GM03348 (cell line): ENCODE measurements around the gene CAMTA2.

Experiments
- DNase-seq: peaks from one replicate; pipeline ENCODE4 v3.0.0; 2012; ENCODE audit warnings: low spot score

The CAMTA2 gene

GRCh38 chr17:4999430-5000093 lies 12.1 kb upstream of the CAMTA2 start:
- no peak for DNase-seq

DNA sequence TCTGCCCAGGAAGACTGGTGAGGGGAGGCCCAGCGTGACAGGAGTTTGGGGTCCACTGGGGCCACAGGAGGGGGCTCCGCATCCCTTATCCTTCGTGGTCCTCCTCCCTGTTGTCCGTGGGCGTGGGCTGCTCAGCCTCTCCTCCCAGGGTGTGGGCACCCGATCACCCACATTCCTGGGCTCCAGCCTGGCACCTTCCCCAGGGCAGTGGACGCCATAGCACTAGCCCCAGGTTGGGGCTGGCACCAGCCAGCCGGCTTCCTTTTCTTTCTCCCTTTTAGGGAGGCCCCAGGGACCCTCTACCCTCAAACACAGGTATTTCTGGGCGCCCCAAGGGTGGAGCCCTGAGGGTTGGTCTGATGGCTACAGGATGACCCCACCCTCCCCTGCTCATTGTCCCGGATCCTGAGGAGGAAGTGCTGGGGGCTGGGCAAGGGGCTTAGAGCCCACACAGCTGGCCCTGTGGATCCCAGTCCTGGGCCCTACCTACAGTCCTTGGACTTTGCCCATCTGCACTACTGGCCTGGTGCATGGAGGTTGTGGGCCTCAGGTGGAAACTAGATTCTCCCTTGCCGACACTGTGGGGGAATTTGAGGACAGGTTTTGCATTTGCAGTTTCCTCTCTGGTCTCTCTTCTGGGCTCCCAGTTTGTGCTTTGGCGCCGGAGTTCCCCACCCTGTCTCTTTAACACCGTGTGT lies 11.4 kb upstream of the CAMTA2 start:
- DNase-seq: peak; percentile 63

GRCh38 chr17:4998027-4998731 lies 10.7 kb upstream of the CAMTA2 start:
- DNase-seq: no peak

DNA sequence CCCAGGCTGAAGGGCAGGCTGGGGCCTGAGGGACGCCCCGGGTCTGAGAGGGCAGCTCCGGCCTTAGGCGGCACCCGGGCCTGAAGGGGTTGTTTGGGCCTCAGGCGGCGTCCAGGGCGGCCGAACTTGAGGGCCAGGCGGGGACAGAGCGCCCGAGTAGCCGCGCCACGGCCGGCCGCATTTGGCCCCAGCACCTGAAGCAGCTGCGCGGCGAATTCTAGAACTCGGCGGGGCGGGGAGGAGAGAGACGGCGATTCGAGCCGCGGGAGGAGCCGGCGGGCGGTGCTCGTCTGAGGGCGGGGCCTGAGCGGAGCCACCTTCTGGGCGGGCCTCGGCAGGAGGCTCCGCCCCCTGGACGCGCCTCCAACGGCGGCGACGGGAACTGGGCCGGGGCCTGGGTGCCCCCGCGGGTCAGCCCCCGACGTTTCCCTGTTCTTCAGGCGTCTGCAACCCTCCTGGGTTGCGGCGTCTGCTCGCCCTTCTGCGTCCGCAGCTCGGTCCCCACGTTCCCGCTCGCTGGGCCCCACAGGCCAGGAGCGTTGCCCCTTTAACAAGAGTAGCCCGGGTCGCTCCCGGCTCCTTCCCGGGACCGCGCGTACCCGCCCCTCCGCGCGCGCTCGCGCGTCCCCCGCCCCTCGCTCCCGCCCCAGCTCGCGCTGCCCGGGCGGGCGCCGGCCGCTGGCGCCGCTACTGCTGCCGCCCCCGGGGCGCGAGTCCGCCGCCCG lies 10.0 kb upstream of the CAMTA2 start, which contains the start of the genes INCA1 and KIF1C:
Gene INCA1 (minus strand): TSS at position 221 of the 725 bp plus-strand sequence. CDS start 3,085 bp downstream, outside the sequence.
Gene KIF1C (plus strand): TSS at position 649 of the 725 bp plus-strand sequence. CDS start 2,297 bp downstream, outside the sequence.
- DNase-seq: peak; percentile 99

DNA sequence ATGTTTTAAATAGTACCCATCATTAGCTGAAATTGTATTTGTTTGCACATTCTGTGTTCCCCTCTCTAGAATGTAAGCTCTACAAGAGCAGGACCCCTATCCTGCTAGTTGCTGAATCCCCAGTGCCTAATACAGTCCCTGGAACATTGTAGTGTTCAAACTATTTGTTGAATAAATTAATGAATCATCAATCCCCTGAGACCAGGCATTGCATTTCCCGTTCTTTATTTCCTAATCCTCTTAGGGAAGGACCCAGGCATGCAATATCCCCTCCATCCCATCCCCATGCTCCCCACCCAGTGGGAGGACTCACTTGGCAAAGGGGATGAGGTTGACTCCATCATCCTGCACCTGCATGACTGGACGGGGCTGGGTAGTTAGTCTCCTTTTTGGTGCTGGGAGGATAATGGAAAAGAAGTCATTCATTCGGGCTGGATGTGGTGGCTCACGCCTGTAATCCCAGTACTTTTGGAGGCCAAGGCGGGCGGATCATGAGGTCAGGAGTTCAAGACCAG lies 6.7 kb upstream of the CAMTA2 start:
- DNase-seq: no peak

DNA sequence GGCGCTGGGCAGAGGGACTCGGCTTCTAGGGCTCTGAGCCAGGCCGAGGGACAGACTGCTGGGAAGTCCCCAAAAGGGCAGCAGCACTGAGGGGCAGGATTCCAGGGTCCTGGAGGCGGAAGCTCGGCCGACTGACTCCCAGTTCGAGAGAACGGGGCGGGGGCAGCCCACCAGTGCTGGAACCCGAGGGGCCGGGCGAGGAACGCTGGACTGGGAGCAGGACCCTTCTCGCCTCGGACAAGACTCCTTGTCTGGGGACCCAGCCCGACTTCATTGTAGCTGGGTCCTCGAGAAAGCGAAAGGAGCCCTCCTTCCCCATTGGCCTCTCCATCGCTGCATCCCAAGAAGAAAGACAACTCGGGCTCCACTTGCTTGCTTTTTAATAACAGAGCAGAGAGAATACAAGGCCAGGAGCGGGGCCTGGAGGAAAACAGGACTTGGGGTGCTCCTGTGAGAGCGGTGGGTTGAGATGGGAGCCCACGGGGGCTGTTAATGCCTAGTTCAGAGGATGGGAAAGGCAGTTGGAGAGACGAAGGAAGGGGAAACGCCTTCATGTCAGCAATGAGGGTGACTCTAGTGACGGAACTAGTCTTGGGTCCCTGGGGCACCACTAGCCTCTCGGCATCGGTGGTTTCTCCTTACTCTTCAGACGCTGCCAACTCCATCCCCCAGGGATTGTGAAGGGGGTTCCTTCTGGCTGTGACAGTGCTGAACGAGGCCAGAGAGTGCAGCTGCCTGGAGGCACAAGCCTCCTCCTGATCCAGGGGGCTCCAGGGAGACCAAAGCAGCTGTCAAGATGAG lies 492 bp upstream of the CAMTA2 start:
- DNase-seq: peak; percentile 20

GRCh38 chr17:4986403-4986802 lies 1.1 kb downstream of the CAMTA2 start:
- peak; percentile 36 for DNase-seq

- no peak for DNase-seq
These were observed 5.2 kb downstream of the CAMTA2 start for GRCh38 chr17:4982305-4982704.

GRCh38 chr17:4980644-4981216 lies 6.7 kb downstream of the CAMTA2 start:
- peak; percentile 69 for DNase-seq

- DNase-seq: no peak
These were observed 8.7 kb downstream of the CAMTA2 start for GRCh38 chr17:4978726-4979125.

DNA sequence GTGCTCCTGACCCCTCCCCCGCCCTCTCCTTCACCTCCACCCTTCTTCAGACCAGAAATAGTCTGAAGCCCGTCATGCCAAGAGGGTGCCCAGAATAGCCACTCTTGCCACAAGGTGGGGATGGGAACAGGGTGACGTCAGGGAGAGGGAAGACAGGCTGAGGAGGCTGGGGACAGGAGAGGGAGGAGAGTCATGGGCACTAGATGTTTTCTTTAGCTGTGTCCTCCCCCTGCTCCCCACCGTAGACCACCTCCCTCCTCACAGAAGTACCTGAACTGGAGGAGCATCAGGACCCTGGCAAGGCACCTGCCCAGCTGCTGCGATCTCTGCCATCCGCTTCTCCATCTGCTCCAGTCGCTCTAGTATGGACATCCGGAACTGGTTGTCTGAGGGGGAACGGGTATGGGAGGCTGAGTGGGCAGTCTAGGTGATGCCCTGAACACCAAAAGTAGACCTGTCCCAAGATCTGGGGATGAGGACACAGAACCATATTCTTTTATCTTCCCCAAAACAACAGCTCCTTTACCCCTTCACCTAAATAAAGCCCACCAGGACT lies 13.3 kb downstream of the CAMTA2 start:
- DNase-seq: no peak

DNA sequence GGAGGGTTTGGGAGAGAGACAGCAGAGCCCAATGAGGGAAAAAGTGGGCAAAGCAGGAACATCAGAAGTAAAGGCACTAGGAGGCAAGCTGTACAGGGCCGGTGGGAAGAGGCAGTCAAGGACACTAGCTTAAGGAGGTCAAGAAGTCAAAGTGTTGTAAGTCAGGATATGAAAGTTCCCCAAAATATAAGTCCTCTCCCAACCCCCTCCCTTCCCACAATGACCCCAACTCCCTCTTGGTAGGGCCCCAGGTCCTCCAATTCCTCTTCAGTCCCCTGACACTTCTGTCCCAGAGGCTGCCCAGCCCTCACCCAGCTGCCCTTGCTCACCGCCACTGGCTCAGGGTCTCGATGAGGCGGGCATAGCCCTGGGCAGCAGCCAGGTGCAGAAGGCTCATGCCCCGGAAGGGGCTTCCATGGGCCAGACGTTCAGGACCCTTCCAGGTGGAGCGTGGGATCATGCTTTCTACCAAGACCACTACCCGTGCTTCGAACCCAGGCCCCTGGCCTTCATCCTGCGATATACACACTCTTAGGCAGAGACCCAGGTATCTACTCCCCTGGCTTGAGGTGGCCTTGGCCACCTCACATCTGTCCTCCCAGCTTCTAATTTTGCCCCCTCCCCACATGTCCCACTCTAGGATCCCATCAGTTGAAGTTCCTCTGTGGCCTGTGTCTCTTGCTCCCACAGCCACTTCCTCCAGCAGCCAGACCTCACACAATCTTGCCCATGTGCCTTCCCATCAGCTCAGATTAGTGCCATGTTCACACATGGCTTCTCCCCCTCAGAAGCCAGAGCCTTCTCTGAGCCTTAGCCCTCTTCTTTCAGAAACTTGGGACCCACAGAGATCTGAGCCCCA lies 14.0 kb downstream of the CAMTA2 start:
- DNase-seq: no peak

GRCh38 chr17:4972752-4973151 lies 14.7 kb downstream of the CAMTA2 start:
- no peak for DNase-seq

DNA sequence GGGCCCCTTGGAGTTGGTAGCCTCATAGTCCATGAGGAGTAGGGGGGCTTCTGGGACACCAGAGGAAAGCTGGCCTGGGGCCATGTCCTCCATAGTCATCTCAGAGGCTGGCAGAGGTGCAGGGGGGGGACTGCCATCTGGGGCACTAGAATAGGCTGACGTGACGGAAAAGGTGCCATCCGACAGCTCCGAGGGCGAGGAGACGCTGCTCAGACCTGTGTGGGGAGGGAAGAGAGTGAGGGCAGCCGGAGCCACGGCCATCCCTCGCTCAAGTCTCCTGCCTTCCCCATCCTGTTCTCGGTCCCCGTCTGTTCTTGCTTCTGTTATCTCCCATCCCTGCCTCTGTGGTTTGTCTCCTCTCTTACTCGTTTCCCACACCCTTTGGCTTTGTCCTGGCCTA lies 15.2 kb downstream of the CAMTA2 start:
- no peak for DNase-seq

- no peak for DNase-seq
These were observed 15.6 kb downstream of the CAMTA2 start for GRCh38 chr17:4971826-4972225.

DNA sequence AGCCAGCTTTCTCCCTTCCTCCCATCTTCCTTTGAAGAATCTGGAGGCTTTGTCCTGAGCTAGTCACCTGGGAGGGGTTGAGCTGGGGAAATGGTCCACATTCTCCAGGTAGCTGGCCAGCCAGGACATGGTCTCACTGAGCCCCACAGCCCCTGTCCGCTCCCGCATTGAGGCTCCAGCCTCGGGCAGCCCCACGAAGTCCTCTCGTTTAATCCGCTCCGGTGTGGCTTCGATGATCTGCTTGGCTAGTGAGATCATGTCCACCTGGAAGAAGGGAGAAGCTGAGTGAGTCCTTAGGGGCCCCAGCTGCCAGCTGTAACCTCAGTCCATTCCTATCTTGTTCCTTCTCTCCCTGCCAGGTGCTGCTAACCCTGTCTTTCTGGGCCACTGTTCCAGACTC lies 17.2 kb downstream of the CAMTA2 start:
- no peak for DNase-seq

- DNase-seq: no peak
These were observed 17.8 kb downstream of the CAMTA2 start for GRCh38 chr17:4969551-4970173.

- peak; percentile 74 for DNase-seq
These were observed 18.4 kb downstream of the CAMTA2 start for GRCh38 chr17:4969047-4969550.
